ENCODE results near the gene POU6F2.

DNA sequence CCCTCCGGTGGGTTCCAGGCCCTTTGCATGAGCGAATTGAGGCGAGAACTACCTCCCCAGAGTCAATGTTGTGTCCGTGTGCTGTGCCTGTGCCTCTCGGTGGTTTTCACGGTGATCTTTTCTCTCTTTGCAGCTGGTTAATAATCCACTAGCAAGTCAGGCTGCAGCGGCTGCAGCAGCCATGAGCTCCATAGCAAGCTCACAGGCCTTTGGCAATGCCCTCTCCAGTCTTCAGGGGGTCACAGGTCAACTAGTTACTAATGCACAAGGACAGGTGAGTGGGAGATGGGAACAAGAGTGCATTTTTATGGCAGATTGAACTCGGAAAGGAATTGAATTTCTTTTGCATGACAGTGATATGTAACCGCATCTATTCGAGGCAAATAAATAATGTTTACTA is 428.8 kb downstream of the POU6F2 start:
- TF ChIP-seq RARB (CRISPR knock-in tag; IDR thresholded peaks at IDR 0.05) (no peak), EP300 (IDR thresholded peaks at IDR 0.05) (no peak), JUNB (IDR thresholded peaks at IDR 0.05) (no peak), POLR2A (IDR thresholded peaks at IDR 0.05; ENCODE audit: low read length) (no peak), HDAC2 (IDR thresholded peaks at IDR 0.05) (no peak), PHF8 (IDR thresholded peaks at IDR 0.05; ENCODE audit: borderline replicate concordance, low read depth) (no peak)
- TF ChIP-seq, protein P1, sequence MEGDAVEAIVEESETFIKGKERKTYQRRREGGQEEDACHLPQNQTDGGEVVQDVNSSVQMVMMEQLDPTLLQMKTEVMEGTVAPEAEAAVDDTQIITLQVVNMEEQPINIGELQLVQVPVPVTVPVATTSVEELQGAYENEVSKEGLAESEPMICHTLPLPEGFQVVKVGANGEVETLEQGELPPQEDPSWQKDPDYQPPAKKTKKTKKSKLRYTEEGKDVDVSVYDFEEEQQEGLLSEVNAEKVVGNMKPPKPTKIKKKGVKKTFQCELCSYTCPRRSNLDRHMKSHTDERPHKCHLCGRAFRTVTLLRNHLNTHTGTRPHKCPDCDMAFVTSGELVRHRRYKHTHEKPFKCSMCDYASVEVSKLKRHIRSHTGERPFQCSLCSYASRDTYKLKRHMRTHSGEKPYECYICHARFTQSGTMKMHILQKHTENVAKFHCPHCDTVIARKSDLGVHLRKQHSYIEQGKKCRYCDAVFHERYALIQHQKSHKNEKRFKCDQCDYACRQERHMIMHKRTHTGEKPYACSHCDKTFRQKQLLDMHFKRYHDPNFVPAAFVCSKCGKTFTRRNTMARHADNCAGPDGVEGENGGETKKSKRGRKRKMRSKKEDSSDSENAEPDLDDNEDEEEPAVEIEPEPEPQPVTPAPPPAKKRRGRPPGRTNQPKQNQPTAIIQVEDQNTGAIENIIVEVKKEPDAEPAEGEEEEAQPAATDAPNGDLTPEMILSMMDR (IDR thresholded peaks at IDR 0.05): no peak
- TF ChIP-seq, protein P2, sequence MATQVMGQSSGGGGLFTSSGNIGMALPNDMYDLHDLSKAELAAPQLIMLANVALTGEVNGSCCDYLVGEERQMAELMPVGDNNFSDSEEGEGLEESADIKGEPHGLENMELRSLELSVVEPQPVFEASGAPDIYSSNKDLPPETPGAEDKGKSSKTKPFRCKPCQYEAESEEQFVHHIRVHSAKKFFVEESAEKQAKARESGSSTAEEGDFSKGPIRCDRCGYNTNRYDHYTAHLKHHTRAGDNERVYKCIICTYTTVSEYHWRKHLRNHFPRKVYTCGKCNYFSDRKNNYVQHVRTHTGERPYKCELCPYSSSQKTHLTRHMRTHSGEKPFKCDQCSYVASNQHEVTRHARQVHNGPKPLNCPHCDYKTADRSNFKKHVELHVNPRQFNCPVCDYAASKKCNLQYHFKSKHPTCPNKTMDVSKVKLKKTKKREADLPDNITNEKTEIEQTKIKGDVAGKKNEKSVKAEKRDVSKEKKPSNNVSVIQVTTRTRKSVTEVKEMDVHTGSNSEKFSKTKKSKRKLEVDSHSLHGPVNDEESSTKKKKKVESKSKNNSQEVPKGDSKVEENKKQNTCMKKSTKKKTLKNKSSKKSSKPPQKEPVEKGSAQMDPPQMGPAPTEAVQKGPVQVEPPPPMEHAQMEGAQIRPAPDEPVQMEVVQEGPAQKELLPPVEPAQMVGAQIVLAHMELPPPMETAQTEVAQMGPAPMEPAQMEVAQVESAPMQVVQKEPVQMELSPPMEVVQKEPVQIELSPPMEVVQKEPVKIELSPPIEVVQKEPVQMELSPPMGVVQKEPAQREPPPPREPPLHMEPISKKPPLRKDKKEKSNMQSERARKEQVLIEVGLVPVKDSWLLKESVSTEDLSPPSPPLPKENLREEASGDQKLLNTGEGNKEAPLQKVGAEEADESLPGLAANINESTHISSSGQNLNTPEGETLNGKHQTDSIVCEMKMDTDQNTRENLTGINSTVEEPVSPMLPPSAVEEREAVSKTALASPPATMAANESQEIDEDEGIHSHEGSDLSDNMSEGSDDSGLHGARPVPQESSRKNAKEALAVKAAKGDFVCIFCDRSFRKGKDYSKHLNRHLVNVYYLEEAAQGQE (IDR thresholded peaks at IDR 0.05): no peak
